ENCODE data around the gene PLXNB2. TPM values are rescaled to one million over a fixed set of nuclear protein-coding genes. Genes with fewer than 3 reads are reported as not detected.
A peak's percentile ranks its signal among the peaks of the same experiment; 100 is the strongest.

PLXNB2 gene
- total RNA-seq, 1 donor from 2014 or later: 352 TPM

DNA sequence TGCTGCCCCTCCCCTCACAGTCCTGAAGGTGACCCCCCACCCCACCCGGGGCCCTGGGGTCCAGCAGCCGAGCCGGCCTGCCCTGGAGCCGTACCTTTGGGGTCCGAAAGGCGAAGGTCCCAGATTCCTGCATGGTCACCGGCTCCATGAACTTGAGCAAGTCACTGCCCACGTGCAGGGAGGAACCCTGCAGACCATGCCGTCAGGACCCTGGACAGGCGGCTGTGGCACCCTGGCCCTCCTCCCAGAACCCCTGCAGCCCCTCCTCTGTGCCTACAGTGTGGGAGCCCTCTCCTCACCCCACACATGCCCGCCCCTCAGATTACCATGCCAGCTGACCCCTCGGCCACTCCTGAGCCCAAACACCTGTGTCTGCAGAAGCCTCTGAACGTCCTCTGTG is 23.0 kb downstream of the PLXNB2 start:
- no peak for DNase-seq (ENCODE audit: extremely low spot score, unreplicated experiment)
- Mint-ChIP-seq H3K4me1 (ENCODE audit: unreplicated experiment) (no peaks in the 10 kb centered on the region), H3K4me3 (no peak overlapping the region), H3K9me3 (no peaks in the 10 kb centered on the region), H3K27me3 (no peaks in the 10 kb centered on the region), H3K36me3 (no peaks in the 10 kb centered on the region), H3K27ac (peak overlapping the region; percentile 70)
- no peak for TF ChIP-seq CTCF (conservative IDR thresholded peaks at IDR 0.05)

- TF ChIP-seq CTCF (conservative IDR thresholded peaks at IDR 0.05): no peak
- Mint-ChIP-seq H3K27ac (no peak overlapping the region), H3K9me3 (no peaks in the 10 kb centered on the region), H3K36me3 (no peaks in the 10 kb centered on the region), H3K4me3 (no peak overlapping the region), H3K27me3 (no peaks in the 10 kb centered on the region), H3K4me1 (ENCODE audit: unreplicated experiment) (no peaks in the 10 kb centered on the region)
- DNase-seq (ENCODE audit: extremely low spot score, unreplicated experiment): no peak
Measured at GRCh38 chr22:50283821-50284220, 23.6 kb downstream of the PLXNB2 start.

DNA sequence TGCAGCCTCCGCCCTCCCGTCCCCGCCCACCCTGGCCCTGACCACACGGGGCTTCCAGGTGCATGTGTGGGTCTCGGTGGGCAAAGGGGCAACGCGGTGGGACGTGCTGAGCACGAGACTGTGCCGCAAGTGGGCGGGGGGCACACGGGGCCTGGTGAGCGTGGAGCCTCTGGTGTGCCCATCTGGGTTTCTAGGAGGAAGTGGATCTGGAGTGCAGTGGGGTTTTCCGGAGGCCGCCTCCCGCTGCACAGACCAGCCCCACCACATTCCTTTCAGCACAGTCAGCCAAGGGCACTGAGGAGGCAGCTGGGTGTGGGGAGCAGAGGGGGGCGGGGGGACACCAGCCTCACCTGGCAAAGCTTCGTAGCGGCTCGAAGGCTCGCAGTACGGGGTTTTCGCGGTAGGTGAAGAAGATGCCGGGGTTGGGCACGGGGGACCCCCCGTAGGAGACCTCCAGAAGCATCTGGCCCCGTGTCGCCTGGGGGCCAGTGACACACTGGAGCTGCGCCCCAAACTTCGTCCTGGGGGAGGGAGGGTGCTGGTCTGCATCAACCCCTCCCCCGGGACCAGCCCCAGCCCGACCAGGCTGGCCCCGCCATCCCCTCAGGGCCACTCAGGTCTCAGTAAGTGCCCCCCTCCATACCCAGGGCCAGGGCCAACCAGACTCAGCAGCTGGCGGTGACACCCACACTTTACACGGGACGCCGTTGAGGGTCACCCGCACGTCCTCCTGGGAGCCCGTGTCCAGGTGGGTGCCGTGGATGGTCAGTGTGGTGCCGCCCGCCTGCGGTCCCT is 24.9 kb downstream of the PLXNB2 start:
- no peaks in the 10 kb centered on the region for H3K27me3 Mint-ChIP-seq
- TF ChIP-seq CTCF (conservative IDR thresholded peaks at IDR 0.05): no peak
- no peak for DNase-seq (ENCODE audit: extremely low spot score, unreplicated experiment)
- H3K36me3 Mint-ChIP-seq: no peaks in the 10 kb centered on the region
- H3K27ac Mint-ChIP-seq: peak overlapping the region; percentile 95
- H3K4me3 Mint-ChIP-seq: peak overlapping the region; percentile 68
- H3K9me3 Mint-ChIP-seq: no peaks in the 10 kb centered on the region
- no peaks in the 10 kb centered on the region for H3K4me1 Mint-ChIP-seq (ENCODE audit: unreplicated experiment)

- Mint-ChIP-seq H3K27me3 (no peaks in the 10 kb centered on the region), H3K27ac (peak overlapping the region; percentile 95), H3K9me3 (no peaks in the 10 kb centered on the region), H3K4me3 (no peak overlapping the region), H3K4me1 (ENCODE audit: unreplicated experiment) (no peaks in the 10 kb centered on the region), H3K36me3 (no peaks in the 10 kb centered on the region)
- DNase-seq (ENCODE audit: extremely low spot score, unreplicated experiment): no peak
- TF ChIP-seq CTCF (conservative IDR thresholded peaks at IDR 0.05): no peak
Measured at GRCh38 chr22:50281957-50282356, 25.5 kb downstream of the PLXNB2 start.

DNA sequence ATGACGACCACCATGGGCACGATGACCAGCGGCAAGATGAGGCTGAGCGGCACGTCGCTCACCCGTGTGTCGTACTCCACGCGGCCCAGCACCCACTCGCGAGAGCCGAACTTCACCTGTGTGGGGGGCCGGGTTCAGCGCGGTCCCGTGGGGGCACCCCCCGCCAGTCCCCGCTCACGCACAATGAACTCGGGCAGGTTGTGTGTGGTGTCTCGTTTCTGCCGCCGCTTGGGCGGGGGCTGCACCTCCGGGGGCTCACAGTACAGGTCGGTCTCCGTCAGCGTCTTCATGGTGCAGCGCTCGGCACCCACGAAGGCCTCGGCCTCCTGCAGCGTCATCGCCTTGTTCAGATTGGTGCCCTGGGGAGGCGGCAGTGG is 26.1 kb downstream of the PLXNB2 start:
- no peaks in the 10 kb centered on the region for H3K27me3 Mint-ChIP-seq
- H3K27ac Mint-ChIP-seq: no peak overlapping the region
- no peak overlapping the region for H3K4me3 Mint-ChIP-seq
- no peaks in the 10 kb centered on the region for H3K9me3 Mint-ChIP-seq
- H3K36me3 Mint-ChIP-seq: no peaks in the 10 kb centered on the region
- no peak for DNase-seq (ENCODE audit: extremely low spot score, unreplicated experiment)
- no peaks in the 10 kb centered on the region for H3K4me1 Mint-ChIP-seq (ENCODE audit: unreplicated experiment)
- no peak for TF ChIP-seq CTCF (conservative IDR thresholded peaks at IDR 0.05)

Measured in type B pancreatic cell (in vitro differentiated cells).